HEK293 (cell line): ENCODE results near the gene CGB2.

Experiments used
- GLI2 ChIP-seq: fragments of 450-650 bp; formaldehyde crosslinking; IDR thresholded peaks from 2 replicates; pipeline ENCODE4; 2017; ENCODE audit warnings: missing biosample characterization, missing genetic modification characterization, low read depth, borderline replicate concordance
- GLIS1 ChIP-seq: fragments of 450-650 bp; formaldehyde crosslinking; IDR thresholded peaks from 2 replicates; pipeline ENCODE4 v1.5.1; 2016; ENCODE audit warnings: missing biosample characterization, missing genetic modification characterization
- HOXA7 ChIP-seq: sonication (generic); formaldehyde crosslinking; IDR thresholded peaks from 2 replicates; pipeline ENCODE4 v1.8.1; 2022; ENCODE audit warnings: missing genetic modification reagents, borderline replicate concordance
- KLF16 ChIP-seq: fragments of 450-650 bp; formaldehyde crosslinking; IDR thresholded peaks from 2 replicates; pipeline ENCODE4 v1.5.1; 2017; ENCODE audit warnings: missing biosample characterization, missing genetic modification characterization
- PRDM1 ChIP-seq: fragments of 450-650 bp; formaldehyde crosslinking; IDR thresholded peaks from 2 replicates; pipeline ENCODE4; 2016; ENCODE audit warnings: missing biosample characterization, missing genetic modification characterization
- PRDM10 ChIP-seq: fragments of 450-650 bp; formaldehyde crosslinking; IDR thresholded peaks from 2 replicates; pipeline ENCODE4 v1.5.1; 2016; ENCODE audit warnings: missing biosample characterization, missing genetic modification characterization
- PRDM4 ChIP-seq: fragments of 450-650 bp; formaldehyde crosslinking; IDR thresholded peaks from 2 replicates; pipeline ENCODE4 v1.5.1; 2017; ENCODE audit warnings: missing biosample characterization, missing genetic modification characterization
- REST ChIP-seq: fragments of 450-650 bp; formaldehyde crosslinking; IDR thresholded peaks from 2 replicates; pipeline ENCODE4 v1.5.1; 2016; ENCODE audit warnings: missing biosample characterization, missing genetic modification characterization
- ZBTB1 ChIP-seq: fragments of 450-650 bp; formaldehyde crosslinking; IDR thresholded peaks from 2 replicates; pipeline ENCODE4 v1.5.1; 2016; ENCODE audit warnings: missing biosample characterization, missing genetic modification characterization
- ZFP69B ChIP-seq: fragments of 450-650 bp; formaldehyde crosslinking; IDR thresholded peaks from 2 replicates; pipeline ENCODE4 v1.5.1; 2016; ENCODE audit warnings: missing biosample characterization, missing genetic modification characterization
- ZNF169 ChIP-seq: fragments of 450-650 bp; formaldehyde crosslinking; IDR thresholded peaks from 2 replicates; pipeline ENCODE4 v1.5.1; 2016; ENCODE audit warnings: missing biosample characterization, missing genetic modification characterization
- ZNF175 ChIP-seq: fragments of 450-650 bp; formaldehyde crosslinking; IDR thresholded peaks from 2 replicates; pipeline ENCODE4 v1.5.1; 2016; ENCODE audit warnings: missing biosample characterization, missing genetic modification characterization
- ZNF26 ChIP-seq: fragments of 450-650 bp; formaldehyde crosslinking; IDR thresholded peaks from 2 replicates; pipeline ENCODE4 v1.5.1; 2016; ENCODE audit warnings: missing biosample characterization, missing genetic modification characterization
- ZNF280C ChIP-seq: fragments of 450-650 bp; formaldehyde crosslinking; IDR thresholded peaks from 2 replicates; pipeline ENCODE4 v1.5.1; 2016; ENCODE audit warnings: missing biosample characterization, missing genetic modification characterization
- ZNF280D ChIP-seq: fragments of 450-650 bp; formaldehyde crosslinking; IDR thresholded peaks from 2 replicates; pipeline ENCODE4 v1.5.1; 2016; ENCODE audit warnings: missing biosample characterization, missing genetic modification characterization
- ZNF660 ChIP-seq: fragments of 450-650 bp; IDR thresholded peaks from 2 replicates; pipeline ENCODE4 v1.5.1; 2018; ENCODE audit warnings: missing biosample characterization, mild to moderate bottlenecking, missing genetic modification characterization
- ZNF785 ChIP-seq: fragments of 450-650 bp; formaldehyde crosslinking; IDR thresholded peaks from 2 replicates; pipeline ENCODE4 v1.5.1; 2016; ENCODE audit warnings: missing biosample characterization, missing genetic modification characterization
- ZXDB ChIP-seq: fragments of 450-650 bp; formaldehyde crosslinking; IDR thresholded peaks from 2 replicates; pipeline ENCODE4 v1.5.1; 2016; ENCODE audit warnings: missing biosample characterization, missing genetic modification characterization

Gene CGB2

GRCh38 chr19:49056101-49056901 is 24.6 kb downstream of the CGB2 start (continued):
- no peak for TF ChIP-seq PRDM4 (tag by site-specific recombination)
- TF ChIP-seq ZNF169 (tag by site-specific recombination), result no peak
- TF ChIP-seq HOXA7, result no peak
- TF ChIP-seq KLF16 (tag by site-specific recombination), result peak; percentile 82; the same call in 1 of the 2 replicates
- TF ChIP-seq PRDM1 (tag by site-specific recombination), result no peak
- no peak for TF ChIP-seq REST (tag by site-specific recombination)
- peak; percentile 83 for TF ChIP-seq GLIS1 (tag by site-specific recombination)
- TF ChIP-seq GLI2 (tag by site-specific recombination), result no peak
- peak; percentile 24; the same call in 1 of the 2 replicates for TF ChIP-seq PRDM10 (tag by site-specific recombination)
- TF ChIP-seq ZNF785 (tag by site-specific recombination), result no peak
- TF ChIP-seq ZFP69B, result no peak
- peak; percentile 40; the same call in 1 of the 2 replicates for TF ChIP-seq ZXDB (tag by site-specific recombination)
- no peak for TF ChIP-seq ZNF26 (tag by site-specific recombination)
- TF ChIP-seq ZNF175, result no peak
- TF ChIP-seq ZNF280C (tag by site-specific recombination), result no peak
- no peak for TF ChIP-seq ZNF660 (tag by site-specific recombination)
- TF ChIP-seq ZBTB1 (tag by site-specific recombination), result no peak
- no peak for TF ChIP-seq ZNF280D (tag by site-specific recombination)
